GM23338 (cell line): ENCODE data around the gene MYOM1. TPM values are rescaled to one million over a fixed set of nuclear protein-coding genes. Genes with fewer than 3 reads are reported as not detected.
A peak's percentile ranks its signal among the peaks of the same experiment; 100 is the strongest.

Experiments used
- ATAC-seq: fragments of 200-7000 bp; cut with Tn5 transposase; 3 replicates; pipeline ENCODE4 v1.9.1; 2020
- DNase-seq: peaks from one replicate; pipeline ENCODE4 v3.0.0-alpha.2; 2015; ENCODE audit warnings: low spot score
- H2AFZ ChIP-seq: fragments of 200-600 bp; sonication (generic); 2 replicates; pipeline ENCODE4 v1.8.0; 2016; ENCODE audit warnings: antibody characterized with exemption, mild to moderate bottlenecking, moderate library complexity
- H3F3A ChIP-seq: fragments of 200-600 bp; sonication (generic); replicated peaks from 2 replicates; pipeline ENCODE4 v1.8.0; 2017; ENCODE audit warnings: antibody characterized with exemption, mixed run types, low read depth
- H3K27ac ChIP-seq: fragments of 200-600 bp; sonication (generic); 2 replicates; pipeline ENCODE4 v1.6.1; 2016; ENCODE audit warnings: low read depth
- H3K27me3 ChIP-seq: fragments of 200-600 bp; sonication (generic); 2 replicates; pipeline ENCODE4 v1.8.0; 2016; ENCODE audit warnings: mild to moderate bottlenecking, mixed run types, moderate library complexity; ENCODE audit not compliant: insufficient read depth
- H3K36me3 ChIP-seq: fragments of 200-600 bp; sonication (generic); 2 replicates; pipeline ENCODE4 v1.8.0; 2016; ENCODE audit warnings: mild to moderate bottlenecking; ENCODE audit not compliant: insufficient read depth
- H3K4me1 ChIP-seq: fragments of 200-600 bp; sonication (generic); 2 replicates; pipeline ENCODE4 v1.8.0; 2016; ENCODE audit warnings: mild to moderate bottlenecking, moderate library complexity; ENCODE audit not compliant: insufficient read depth
- H3K4me2 ChIP-seq: fragments of 200-600 bp; sonication (generic); 2 replicates; pipeline ENCODE4 v1.7.1; 2017; ENCODE audit warnings: mixed run types
- H3K4me3 ChIP-seq: fragments of 200-600 bp; sonication (generic); 2 replicates; pipeline ENCODE4 v1.6.1; 2016; ENCODE audit warnings: mixed run types
- H3K79me2 ChIP-seq: fragments of 200-600 bp; sonication (generic); replicated peaks from 2 replicates; pipeline ENCODE4 v1.8.0; 2017; ENCODE audit warnings: mild to moderate bottlenecking; ENCODE audit not compliant: insufficient read depth
- H3K9me2 ChIP-seq: fragments of 200-600 bp; sonication (generic); 2 replicates; pipeline ENCODE4 v1.8.0; 2017; ENCODE audit not compliant: insufficient read depth
- H4K20me1 ChIP-seq: fragments of 200-600 bp; sonication (generic); replicated peaks from 2 replicates; pipeline ENCODE4 v1.8.0; 2017; ENCODE audit warnings: mild to moderate bottlenecking; ENCODE audit not compliant: insufficient read depth
- H3K27ac Mint-ChIP-seq: 2 replicates; pipeline ENCODE4 v1.8.0; 2020; ENCODE audit warnings: inconsistent platforms, mild to moderate bottlenecking, moderate library complexity, mixed read lengths
- H3K27me3 Mint-ChIP-seq: 3 replicates; pipeline ENCODE4 v1.8.0; 2022; ENCODE audit warnings: low read depth, mild to moderate bottlenecking, moderate library complexity, mixed read lengths, inconsistent platforms; ENCODE audit not compliant: insufficient read depth, poor library complexity
- H3K36me3 Mint-ChIP-seq: 3 replicates; pipeline ENCODE4 v1.8.0; 2021; ENCODE audit warnings: low read depth, mild to moderate bottlenecking, inconsistent platforms, moderate library complexity, mixed read lengths
- H3K4me1 Mint-ChIP-seq: 3 replicates; pipeline ENCODE4 v1.8.0; 2020; ENCODE audit warnings: mild to moderate bottlenecking, inconsistent platforms, mixed read lengths
- H3K4me3 Mint-ChIP-seq: 3 replicates; pipeline ENCODE4 v1.8.0; 2021; ENCODE audit warnings: moderate library complexity, mild to moderate bottlenecking, inconsistent platforms, mixed read lengths
- H3K9me3 Mint-ChIP-seq: 3 replicates; pipeline ENCODE4 v1.8.0; 2020; ENCODE audit warnings: moderate library complexity, mild to moderate bottlenecking, inconsistent platforms, mixed read lengths
- CREB1 ChIP-seq: fragments of 250-450 bp; sonication (Bioruptor Pico); IDR thresholded peaks from 2 replicates; pipeline ENCODE4 v1.5.0; 2020; ENCODE audit warnings: low read depth, mild to moderate bottlenecking, moderate library complexity
- CTCF ChIP-seq, 2 experiments: fragments of 200-600 bp in 1 of 2; sonication (generic) in 1 of 2; conservative IDR thresholded peaks; 2 replicates each; pipeline versions ENCODE4 v1.5.1 to v1.6.1; 2016 to 2017; ENCODE audit warnings: antibody characterized with exemption in 2 of 2, low read depth in 2 of 2, mild to moderate bottlenecking in 2 of 2, moderate library complexity in 1 of 2
- ETS1 ChIP-seq: IDR thresholded peaks from 2 replicates; pipeline ENCODE4 v1.6.1; 2016; ENCODE audit warnings: antibody characterized with exemption
- EZH2 ChIP-seq: fragments of 200-600 bp; sonication (generic); IDR thresholded peaks from one replicate; pipeline ENCODE4 v1.8.0; 2017; ENCODE audit warnings: antibody characterized with exemption, mild to moderate bottlenecking, low read depth; ENCODE audit not compliant: unreplicated experiment
- EZH2phosphoT487 ChIP-seq: fragments of 200-600 bp; sonication (generic); IDR thresholded peaks from one replicate; pipeline ENCODE4 v1.8.1; 2018; ENCODE audit warnings: antibody characterized with exemption; ENCODE audit not compliant: unreplicated experiment
- JUNB ChIP-seq: IDR thresholded peaks from one replicate; pipeline ENCODE4 v1.6.1; 2016; ENCODE audit warnings: antibody characterized with exemption; ENCODE audit not compliant: unreplicated experiment
- NANOG ChIP-seq: IDR thresholded peaks from 2 replicates; pipeline ENCODE4 v1.6.1; 2016; ENCODE audit warnings: antibody characterized with exemption, borderline replicate concordance
- POLR2AphosphoS5 ChIP-seq: IDR thresholded peaks from 2 replicates; pipeline ENCODE4 v1.6.1; 2016; ENCODE audit warnings: antibody characterized with exemption, low read depth
- REST ChIP-seq: IDR thresholded peaks from one replicate; pipeline ENCODE4 v1.6.1; 2018; ENCODE audit warnings: antibody characterized with exemption; ENCODE audit not compliant: unreplicated experiment
- STAT1 ChIP-seq: IDR thresholded peaks from one replicate; pipeline ENCODE4 v1.6.1; 2016; ENCODE audit warnings: antibody characterized with exemption; ENCODE audit not compliant: unreplicated experiment
- ZNF114 ChIP-seq: fragments of 250-450 bp; sonication (Bioruptor Pico); IDR thresholded peaks from 2 replicates; pipeline ENCODE4 v1.5.0; 2020; ENCODE audit warnings: mild to moderate bottlenecking, moderate library complexity
- ZNF331 ChIP-seq: fragments of 250-450 bp; sonication (Bioruptor Pico); IDR thresholded peaks from 2 replicates; pipeline ENCODE4 v1.5.0; 2020; ENCODE audit warnings: low read depth, mild to moderate bottlenecking, moderate library complexity
- polyA plus RNA-seq: library from polyadenylated mRNA; unstranded; fragments of >200 nt; fragmentation: Nextera tagmentation; extraction: Ambion mirVana; gene quantifications from 2 replicates; pipeline ENCODE4 v1.2.1, GENCODE V29; 2016
- total RNA-seq: library from RNA; depleted of rRNA; stranded (reverse); fragments of >200 nt; shearing (Covaris generic); gene quantifications from 2 replicates; pipeline ENCODE4 v1.2.3, GENCODE V29; 2014
- TF ChIP-seq, protein P1 (sequence below): fragments of 250-450 bp; sonication (Bioruptor Pico); IDR thresholded peaks from 2 replicates; pipeline ENCODE4 v1.5.0; 2020; ENCODE audit warnings: mild to moderate bottlenecking, moderate library complexity

Gene MYOM1
- total and polyA plus RNA-seq, 2 experiments from 2014 or later, result 0.27 to 0.38 TPM

DNA sequence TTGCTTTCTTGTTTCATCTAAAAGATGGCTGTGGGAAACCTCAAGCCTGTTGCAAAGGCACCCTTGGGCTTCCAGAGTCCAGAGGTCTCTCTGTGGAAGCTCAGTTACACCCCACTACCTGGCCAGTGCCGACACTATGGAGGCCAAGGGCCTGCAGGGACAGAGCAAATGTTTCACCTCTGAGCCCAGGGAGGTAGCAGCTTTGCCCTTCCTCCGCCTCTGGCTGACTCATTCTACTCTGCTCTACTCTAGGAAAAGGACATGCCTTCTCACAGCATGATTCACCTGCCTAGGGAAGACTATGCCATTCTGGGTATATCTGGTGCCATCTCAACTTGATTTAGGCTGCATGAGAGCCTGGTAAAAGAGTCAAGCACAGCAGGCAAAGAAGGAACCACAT is 12.2 kb downstream of the MYOM1 start:
- no peak overlapping the region for H3K4me3 ChIP-seq
- Mint-ChIP-seq H3K9me3 (no peaks in the 10 kb centered on the region; the same call in 2 of the 3 replicates), H3K4me3 (no peak overlapping the region), H3K4me1 (peaks cover 9% of the 10 kb centered on the region), H3K27me3 (no peaks in the 10 kb centered on the region), H3K27ac (no peak overlapping the region), H3K36me3 (no peaks in the 10 kb centered on the region)
- H3K4me2 ChIP-seq, result no peak overlapping the region
- H3K36me3 ChIP-seq, result no peaks in the 10 kb centered on the region
- no peaks in the 10 kb centered on the region for H3F3A ChIP-seq
- H3K4me1 ChIP-seq, result no peaks in the 10 kb centered on the region; the same call in 1 of the 2 replicates
- TF ChIP-seq CREB1 (CRISPR knock-in tag) (no peak), ZNF331 (no peak), ETS1 (no peak), ZNF114 (CRISPR knock-in tag) (no peak), EZH2phosphoT487 (no peak), NANOG (no peak), JUNB (no peak), CTCF (conservative IDR thresholded peaks at IDR 0.05; ENCODE audit: low read depth in 2 of 2) (no peak), STAT1 (no peak), EZH2 (no peak), POLR2AphosphoS5 (no peak), REST (no peak)
- TF ChIP-seq, protein P1, sequence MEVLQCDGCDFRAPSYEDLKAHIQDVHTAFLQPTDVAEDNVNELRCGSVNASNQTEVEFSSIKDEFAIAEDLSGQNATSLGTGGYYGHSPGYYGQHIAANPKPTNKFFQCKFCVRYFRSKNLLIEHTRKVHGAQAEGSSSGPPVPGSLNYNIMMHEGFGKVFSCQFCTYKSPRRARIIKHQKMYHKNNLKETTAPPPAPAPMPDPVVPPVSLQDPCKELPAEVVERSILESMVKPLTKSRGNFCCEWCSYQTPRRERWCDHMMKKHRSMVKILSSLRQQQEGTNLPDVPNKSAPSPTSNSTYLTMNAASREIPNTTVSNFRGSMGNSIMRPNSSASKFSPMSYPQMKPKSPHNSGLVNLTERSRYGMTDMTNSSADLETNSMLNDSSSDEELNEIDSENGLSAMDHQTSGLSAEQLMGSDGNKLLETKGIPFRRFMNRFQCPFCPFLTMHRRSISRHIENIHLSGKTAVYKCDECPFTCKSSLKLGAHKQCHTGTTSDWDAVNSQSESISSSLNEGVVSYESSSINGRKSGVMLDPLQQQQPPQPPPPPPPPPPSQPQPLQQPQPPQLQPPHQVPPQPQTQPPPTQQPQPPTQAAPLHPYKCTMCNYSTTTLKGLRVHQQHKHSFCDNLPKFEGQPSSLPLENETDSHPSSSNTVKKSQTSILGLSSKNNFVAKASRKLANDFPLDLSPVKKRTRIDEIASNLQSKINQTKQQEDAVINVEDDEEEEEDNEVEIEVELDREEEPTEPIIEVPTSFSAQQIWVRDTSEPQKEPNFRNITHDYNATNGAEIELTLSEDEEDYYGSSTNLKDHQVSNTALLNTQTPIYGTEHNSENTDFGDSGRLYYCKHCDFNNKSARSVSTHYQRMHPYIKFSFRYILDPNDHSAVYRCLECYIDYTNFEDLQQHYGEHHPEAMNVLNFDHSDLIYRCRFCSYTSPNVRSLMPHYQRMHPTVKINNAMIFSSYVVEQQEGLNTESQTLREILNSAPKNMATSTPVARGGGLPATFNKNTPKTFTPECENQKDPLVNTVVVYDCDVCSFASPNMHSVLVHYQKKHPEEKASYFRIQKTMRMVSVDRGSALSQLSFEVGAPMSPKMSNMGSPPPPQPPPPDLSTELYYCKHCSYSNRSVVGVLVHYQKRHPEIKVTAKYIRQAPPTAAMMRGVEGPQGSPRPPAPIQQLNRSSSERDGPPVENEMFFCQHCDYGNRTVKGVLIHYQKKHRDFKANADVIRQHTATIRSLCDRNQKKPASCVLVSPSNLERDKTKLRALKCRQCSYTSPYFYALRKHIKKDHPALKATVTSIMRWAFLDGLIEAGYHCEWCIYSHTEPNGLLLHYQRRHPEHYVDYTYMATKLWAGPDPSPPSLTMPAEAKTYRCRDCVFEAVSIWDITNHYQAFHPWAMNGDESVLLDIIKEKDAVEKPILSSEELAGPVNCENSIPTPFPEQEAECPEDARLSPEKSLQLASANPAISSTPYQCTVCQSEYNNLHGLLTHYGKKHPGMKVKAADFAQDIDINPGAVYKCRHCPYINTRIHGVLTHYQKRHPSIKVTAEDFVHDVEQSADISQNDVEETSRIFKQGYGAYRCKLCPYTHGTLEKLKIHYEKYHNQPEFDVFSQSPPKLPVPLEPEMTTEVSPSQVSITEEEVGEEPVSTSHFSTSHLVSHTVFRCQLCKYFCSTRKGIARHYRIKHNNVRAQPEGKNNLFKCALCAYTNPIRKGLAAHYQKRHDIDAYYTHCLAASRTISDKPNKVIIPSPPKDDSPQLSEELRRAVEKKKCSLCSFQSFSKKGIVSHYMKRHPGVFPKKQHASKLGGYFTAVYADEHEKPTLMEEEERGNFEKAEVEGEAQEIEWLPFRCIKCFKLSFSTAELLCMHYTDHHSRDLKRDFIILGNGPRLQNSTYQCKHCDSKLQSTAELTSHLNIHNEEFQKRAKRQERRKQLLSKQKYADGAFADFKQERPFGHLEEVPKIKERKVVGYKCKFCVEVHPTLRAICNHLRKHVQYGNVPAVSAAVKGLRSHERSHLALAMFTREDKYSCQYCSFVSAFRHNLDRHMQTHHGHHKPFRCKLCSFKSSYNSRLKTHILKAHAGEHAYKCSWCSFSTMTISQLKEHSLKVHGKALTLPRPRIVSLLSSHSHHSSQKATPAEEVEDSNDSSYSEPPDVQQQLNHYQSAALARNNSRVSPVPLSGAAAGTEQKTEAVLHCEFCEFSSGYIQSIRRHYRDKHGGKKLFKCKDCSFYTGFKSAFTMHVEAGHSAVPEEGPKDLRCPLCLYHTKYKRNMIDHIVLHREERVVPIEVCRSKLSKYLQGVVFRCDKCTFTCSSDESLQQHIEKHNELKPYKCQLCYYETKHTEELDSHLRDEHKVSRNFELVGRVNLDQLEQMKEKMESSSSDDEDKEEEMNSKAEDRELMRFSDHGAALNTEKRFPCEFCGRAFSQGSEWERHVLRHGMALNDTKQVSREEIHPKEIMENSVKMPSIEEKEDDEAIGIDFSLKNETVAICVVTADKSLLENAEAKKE (CRISPR knock-in tag), result no peak
- H3K27ac ChIP-seq, result no peak overlapping the region
- H4K20me1 ChIP-seq, result no peaks in the 10 kb centered on the region
- peak; percentile 41; the same call in 2 of the 3 replicates for ATAC-seq
- H3K27me3 ChIP-seq, result no peaks in the 10 kb centered on the region
- no peaks in the 10 kb centered on the region for H3K79me2 ChIP-seq
- no peaks in the 10 kb centered on the region for H3K9me2 ChIP-seq
- no peak for DNase-seq
- H2AFZ ChIP-seq, result no peak overlapping the region
